H9 (cell line): ENCODE results near the gene TNRC6C. TPM values are rescaled to one million over a fixed set of nuclear protein-coding genes. Genes with fewer than 3 reads are reported as not detected.

Source experiments
- DNase-seq: peaks from one replicate; pipeline ENCODE4 v3.0.0-alpha.2; 2017
- H2AFZ ChIP-seq: one replicate; pipeline ENCODE4 v1.6.1; 2013; ENCODE audit warnings: mild to moderate bottlenecking, low read length, control low read depth, moderate library complexity
- H2AK5ac ChIP-seq: 2 replicates; pipeline ENCODE4 v1.6.1; 2013; ENCODE audit warnings: low read length, control low read depth, mixed read lengths; ENCODE audit not compliant: insufficient read length
- H2BK120ac ChIP-seq: one replicate; pipeline ENCODE4 v1.6.1; 2013; ENCODE audit warnings: low read depth, mild to moderate bottlenecking, low read length, control low read depth, inconsistent platforms; ENCODE audit not compliant: poor library complexity, severe bottlenecking
- H2BK12ac ChIP-seq: 2 replicates; pipeline ENCODE4 v1.6.1; 2013; ENCODE audit warnings: low read length, control low read depth, mixed read lengths, low read depth; ENCODE audit not compliant: insufficient read length
- H2BK15ac ChIP-seq: 2 replicates; pipeline ENCODE4 v1.6.1; 2013; ENCODE audit warnings: low read depth, low read length, control low read depth
- H2BK20ac ChIP-seq: one replicate; pipeline ENCODE4 v1.6.1; 2013; ENCODE audit warnings: low read depth, mild to moderate bottlenecking, low read length, control low read depth, inconsistent platforms; ENCODE audit not compliant: poor library complexity, severe bottlenecking
- H2BK5ac ChIP-seq: 2 replicates; pipeline ENCODE4 v1.6.1; 2013; ENCODE audit warnings: low read length, control low read depth, mixed read lengths; ENCODE audit not compliant: insufficient read length
- H3K14ac ChIP-seq: 2 replicates; pipeline ENCODE4 v1.6.1; 2013; ENCODE audit warnings: low read length, control low read depth; ENCODE audit not compliant: insufficient read depth
- H3K18ac ChIP-seq: 2 replicates; pipeline ENCODE4 v1.6.1; 2013; ENCODE audit warnings: low read depth, mild to moderate bottlenecking, mixed read lengths, low read length, control low read depth; ENCODE audit not compliant: insufficient read length
- H3K23ac ChIP-seq: 2 replicates; pipeline ENCODE4 v1.6.1; 2013; ENCODE audit warnings: low read length, control low read depth, mixed read lengths, low read depth; ENCODE audit not compliant: insufficient read length
- H3K23me2 ChIP-seq: 2 replicates; pipeline ENCODE4 v1.6.1; 2013; ENCODE audit warnings: low read depth, mild to moderate bottlenecking, mixed read lengths, low read length, control low read depth; ENCODE audit not compliant: insufficient read length, poor library complexity, severe bottlenecking
- H3K27ac ChIP-seq: 2 replicates; pipeline ENCODE4 v1.5.1; 2013; ENCODE audit warnings: low read length, control low read depth, mixed read lengths, low read depth; ENCODE audit not compliant: insufficient read length
- H3K27me3 ChIP-seq: 2 replicates; pipeline ENCODE4 v1.6.1; 2013; ENCODE audit warnings: low read length, control low read depth, inconsistent platforms; ENCODE audit not compliant: insufficient read depth
- H3K4ac ChIP-seq: 2 replicates; pipeline ENCODE4 v1.6.1; 2013; ENCODE audit warnings: low read depth, mild to moderate bottlenecking, control low read depth, inconsistent platforms, low read length, moderate library complexity
- H3K4me1 ChIP-seq: 2 replicates; pipeline ENCODE4 v1.6.1; 2013; ENCODE audit warnings: low read length, control low read depth, inconsistent platforms; ENCODE audit not compliant: insufficient read depth
- H3K4me2 ChIP-seq: 2 replicates; pipeline ENCODE4 v1.6.1; 2013; ENCODE audit warnings: low read length, control low read depth, mixed read lengths; ENCODE audit not compliant: insufficient read length, insufficient read depth
- H3K56ac ChIP-seq: 2 replicates; pipeline ENCODE4 v1.6.1; 2013; ENCODE audit warnings: low read depth, mild to moderate bottlenecking, mixed read lengths, low read length, control low read depth; ENCODE audit not compliant: insufficient read length
- H3K79me1 ChIP-seq: 2 replicates; pipeline ENCODE4 v1.6.1; 2013; ENCODE audit warnings: low read depth, mild to moderate bottlenecking, moderate library complexity, low read length, control low read depth, inconsistent platforms; ENCODE audit not compliant: insufficient read depth, poor library complexity, severe bottlenecking
- H3K79me2 ChIP-seq: 2 replicates; pipeline ENCODE4 v1.6.1; 2013; ENCODE audit warnings: low read length, control low read depth, inconsistent platforms; ENCODE audit not compliant: insufficient read depth
- H3K9ac ChIP-seq: 2 replicates; pipeline ENCODE4 v1.6.1; 2013; ENCODE audit warnings: low read length, control low read depth, mixed read lengths; ENCODE audit not compliant: insufficient read length; ENCODE audit errors: extremely low read depth
- H3K9me3 ChIP-seq: one replicate; pipeline ENCODE4 v1.6.1; 2013; ENCODE audit warnings: low read depth, low read length, inconsistent platforms; ENCODE audit not compliant: control insufficient read depth
- H3T11ph ChIP-seq: one replicate; pipeline ENCODE4 v1.6.1; 2013; ENCODE audit warnings: mild to moderate bottlenecking, low read length, control low read depth, inconsistent platforms
- H4K20me1 ChIP-seq: one replicate; pipeline ENCODE4 v1.6.1; 2013; ENCODE audit not compliant: control insufficient read depth, insufficient read length, insufficient read depth
- H4K5ac ChIP-seq: 2 replicates; pipeline ENCODE4 v1.6.1; 2013; ENCODE audit warnings: low read depth, mild to moderate bottlenecking, mixed read lengths, low read length, control low read depth; ENCODE audit not compliant: insufficient read length
- H4K8ac ChIP-seq: replicated peaks from 2 replicates; pipeline ENCODE4 v1.6.1; 2013; ENCODE audit warnings: low read length, control low read depth, mixed read lengths, low read depth; ENCODE audit not compliant: insufficient read length
- H4K91ac ChIP-seq: 2 replicates; pipeline ENCODE4 v1.6.1; 2013; ENCODE audit warnings: low read depth, mild to moderate bottlenecking, moderate library complexity, mixed read lengths, low read length, control low read depth; ENCODE audit not compliant: insufficient read length
- H3K27ac Mint-ChIP-seq, 3 experiments: 2 replicates in 2 of 3; 3 replicates in 1 of 3; pipeline ENCODE4 v1.8.0; 2020 to 2021; ENCODE audit warnings: mixed read lengths in 3 of 3, mild to moderate bottlenecking in 1 of 3, moderate library complexity in 1 of 3
- H3K27me3 Mint-ChIP-seq: 2 replicates; pipeline ENCODE4 v1.8.0; 2021; ENCODE audit warnings: low read depth, mild to moderate bottlenecking, moderate library complexity, mixed read lengths
- H3K36me3 Mint-ChIP-seq, 3 experiments: 2 replicates in 2 of 3; 3 replicates in 1 of 3; pipeline ENCODE4 v1.8.0; 2020 to 2021; ENCODE audit warnings: low read depth in 3 of 3, mixed read lengths in 3 of 3; ENCODE audit not compliant: insufficient read depth in 1 of 3
- H3K4me1 Mint-ChIP-seq, 2 experiments: 2 replicates each; pipeline ENCODE4 v1.8.0; 2020; ENCODE audit warnings: mixed read lengths in 2 of 2
- H3K4me3 Mint-ChIP-seq, 2 experiments: 2 replicates in 1 of 2; 3 replicates in 1 of 2; pipeline ENCODE4 v1.8.0; 2020 to 2021; ENCODE audit warnings: mild to moderate bottlenecking in 2 of 2, mixed read lengths in 2 of 2, moderate library complexity in 1 of 2
- H3K9me3 Mint-ChIP-seq, 2 experiments: 2 replicates in 1 of 2; 3 replicates in 1 of 2; pipeline ENCODE4 v1.8.0; 2020; ENCODE audit warnings: mild to moderate bottlenecking in 2 of 2, mixed read lengths in 2 of 2, moderate library complexity in 1 of 2
- WGBS: extraction: QIAGEN DNeasy Blood & Tissue Kit; methylation state at CpG from one replicate; pipeline ENCODE4 v1.1.7; 2013; ENCODE audit warnings: missing lambda C conversion rate, low lambda C conversion rate, mixed read lengths; ENCODE audit not compliant: insufficient read length; ENCODE audit errors: extremely low coverage; 5-methylcytosine and 5-hydroxymethylcytosine counted together
- total RNA-seq: library from RNA; stranded (reverse); gene quantifications from 2 replicates; pipeline ENCODE4 v1.2.1, GENCODE V29; 2021
- TF ChIP-seq, protein P1 (sequence below): fragments of 200-600 bp; sonication (generic); conservative IDR thresholded peaks from 3 replicates; pipeline ENCODE4 v1.8.0; 2021; ENCODE audit warnings: antibody characterized with exemption, mild to moderate bottlenecking

The TNRC6C gene
- total RNA-seq, 1 experiment from 2014 or later = 24.7 TPM

DNA sequence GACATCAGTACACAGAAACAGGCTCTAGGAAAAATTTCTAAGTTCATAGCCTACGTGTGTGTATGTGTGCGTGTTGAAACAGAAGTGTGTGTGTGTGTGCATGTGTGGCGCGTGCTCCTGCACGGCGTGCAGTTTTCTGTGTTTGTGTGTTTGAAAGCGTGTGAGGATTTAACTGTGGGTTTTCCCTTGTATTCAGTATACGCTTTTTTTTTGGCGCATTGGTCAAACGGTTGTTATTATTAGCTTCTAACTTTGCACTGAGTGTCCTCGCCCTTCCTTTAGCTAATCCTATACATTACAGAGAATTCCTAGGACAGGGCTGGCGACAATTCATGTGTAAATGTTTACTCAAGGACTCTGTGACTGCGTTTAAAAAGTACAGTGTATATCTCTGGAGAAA is 147.0 kb downstream of the TNRC6C start:
- H3K27ac Mint-ChIP-seq = no peak overlapping the region

More for the DNA sequence above, 147.0 kb downstream of the TNRC6C start:
- Histone ChIP-seq H4K20me1 (no peaks in the 10 kb centered on the region), H4K8ac (no peak overlapping the region), H2BK120ac (no peak overlapping the region), H3K23me2 (no peaks in the 10 kb centered on the region), H3K79me2 (no peaks in the 10 kb centered on the region), H3K23ac (no peak overlapping the region), H3K18ac (no peak overlapping the region), H4K91ac (no peak overlapping the region), H2BK15ac (no peak overlapping the region), H3K4ac (no peak overlapping the region), H3K56ac (no peak overlapping the region), H3K9me3 (peaks cover 12% of the 10 kb centered on the region), H3K9ac (no peak overlapping the region), H2AFZ (no peak overlapping the region), H3K79me1 (no peaks in the 10 kb centered on the region), H3K27ac (no peak overlapping the region), H3K4me2 (no peak overlapping the region), H2AK5ac (no peak overlapping the region), H3K14ac (no peak overlapping the region), H3T11ph (no peak overlapping the region), H3K4me1 (no peaks in the 10 kb centered on the region), H2BK12ac (no peak overlapping the region), H2BK5ac (no peak overlapping the region), H4K5ac (no peak overlapping the region), H3K27me3 (no peaks in the 10 kb centered on the region), H2BK20ac (no peak overlapping the region)
- no CpG with 5 or more reads among the region's 13 CpGs for WGBS
- TF ChIP-seq, protein P1, sequence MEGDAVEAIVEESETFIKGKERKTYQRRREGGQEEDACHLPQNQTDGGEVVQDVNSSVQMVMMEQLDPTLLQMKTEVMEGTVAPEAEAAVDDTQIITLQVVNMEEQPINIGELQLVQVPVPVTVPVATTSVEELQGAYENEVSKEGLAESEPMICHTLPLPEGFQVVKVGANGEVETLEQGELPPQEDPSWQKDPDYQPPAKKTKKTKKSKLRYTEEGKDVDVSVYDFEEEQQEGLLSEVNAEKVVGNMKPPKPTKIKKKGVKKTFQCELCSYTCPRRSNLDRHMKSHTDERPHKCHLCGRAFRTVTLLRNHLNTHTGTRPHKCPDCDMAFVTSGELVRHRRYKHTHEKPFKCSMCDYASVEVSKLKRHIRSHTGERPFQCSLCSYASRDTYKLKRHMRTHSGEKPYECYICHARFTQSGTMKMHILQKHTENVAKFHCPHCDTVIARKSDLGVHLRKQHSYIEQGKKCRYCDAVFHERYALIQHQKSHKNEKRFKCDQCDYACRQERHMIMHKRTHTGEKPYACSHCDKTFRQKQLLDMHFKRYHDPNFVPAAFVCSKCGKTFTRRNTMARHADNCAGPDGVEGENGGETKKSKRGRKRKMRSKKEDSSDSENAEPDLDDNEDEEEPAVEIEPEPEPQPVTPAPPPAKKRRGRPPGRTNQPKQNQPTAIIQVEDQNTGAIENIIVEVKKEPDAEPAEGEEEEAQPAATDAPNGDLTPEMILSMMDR = no peak
- DNase-seq = no peak
- H3K36me3 Mint-ChIP-seq = peaks cover 26 to 53% (median 44%) of the 10 kb centered on the region in 3 experiments
- H3K4me3 Mint-ChIP-seq = no peak overlapping the region
- H3K27me3 Mint-ChIP-seq = no peaks in the 10 kb centered on the region
- peaks cover 10 to 11% of the 10 kb centered on the region in 2 experiments for H3K9me3 Mint-ChIP-seq
- H3K4me1 Mint-ChIP-seq = peaks cover 5 to 6% of the 10 kb centered on the region in 2 experiments; a peak in 3 of 4 replicates
